K562 (cell line): ENCODE measurements around the gene BLID. TPM values are rescaled to one million over a fixed set of nuclear protein-coding genes. Genes with fewer than 3 reads are reported as not detected.

Experiments used
- ATAC-seq: fragments of 200-7000 bp; cut with Tn5 transposase; 3 replicates; pipeline ENCODE4 v1.9.1; 2020; ENCODE audit warnings: moderate library complexity
- BruUV-seq: library from RNA; stranded (reverse); fragments of 400-500 nt; replicated peaks from 2 replicates; lab custom pipeline; 2021; lab: Mats Ljungman, UMichigan
- CTCF ChIA-PET: fragments of 300-600 bp; formaldehyde crosslinking; extraction: SDS; loops from one replicate; lab custom pipeline; 2021; ENCODE audit warnings: low intra/inter-chr PET ratio; lab: Yijun Ruan, JAX
- POLR2A ChIA-PET: fragments of 300-600, 350-650 bp; sonication (Branson Sonifier 250); formaldehyde crosslinking; extraction: SDS; loops from one replicate; lab custom pipeline; 2021; ENCODE audit warnings: antibody characterized with exemption, inconsistent platforms; lab: Yijun Ruan, JAX
- DNase-seq, 4 experiments: peaks; one replicate each; pipeline versions ENCODE4 v3.0.0 to v3.0.0-alpha.2; 2011 to 2018; ENCODE audit warnings: low spot score in 3 of 4, mixed read lengths in 3 of 4; ENCODE audit errors: extremely low read depth in 1 of 4
- FAIRE-seq: peaks from 2 replicates; lab custom pipeline; 2011; peaks lifted over from hg19 to GRCh38; lab: Jason Lieb, UNC
- H2AFZ ChIP-seq: 2 replicates; pipeline ENCODE4 v1.6.0; 2011; ENCODE audit warnings: low read depth, low read length, control low read depth, inconsistent platforms
- H3K27ac ChIP-seq: fragments of 200-600 bp; 3 replicates; pipeline ENCODE4 v1.8.0; 2011; ENCODE audit warnings: low read depth, mild to moderate bottlenecking, control low read depth, inconsistent platforms, low read length, moderate library complexity, mixed read lengths; ENCODE audit errors: extremely low read depth
- H3K27me3 ChIP-seq, 2 experiments: fragments of 300-600 bp in 1 of 2; 2 replicates in 1 of 2; 3 replicates in 1 of 2; pipeline versions ENCODE4 v1.6.0 to v1.8.0; 2011; ENCODE audit warnings: inconsistent platforms in 2 of 2, low read length in 2 of 2, mild to moderate bottlenecking in 1 of 2, mixed read lengths in 1 of 2, moderate library complexity in 1 of 2; ENCODE audit not compliant: control insufficient read depth in 2 of 2, insufficient read depth in 2 of 2
- H3K36me3 ChIP-seq: fragments of 300-600 bp; 3 replicates; pipeline ENCODE4 v1.8.0; 2011; ENCODE audit warnings: mild to moderate bottlenecking, low read length, inconsistent platforms; ENCODE audit not compliant: control insufficient read depth, insufficient read depth
- H3K4me1 ChIP-seq, 2 experiments: fragments of 200-600 bp in 1 of 2; replicated peaks in 1 of 2; 2 replicates in 1 of 2; 3 replicates in 1 of 2; pipeline versions ENCODE4 v1.5.1 to v1.8.0; 2011; ENCODE audit warnings: inconsistent platforms in 2 of 2, low read length in 2 of 2, mild to moderate bottlenecking in 1 of 2, mixed read lengths in 1 of 2, moderate library complexity in 1 of 2; ENCODE audit not compliant: control insufficient read depth in 2 of 2, insufficient read depth in 2 of 2
- H3K4me2 ChIP-seq: 2 replicates; pipeline ENCODE4 v1.6.1; 2011; ENCODE audit warnings: low read length, control low read depth, inconsistent platforms, mixed read lengths; ENCODE audit not compliant: insufficient read depth
- H3K4me3 ChIP-seq: fragments of 200-600 bp; sonication (generic), shearing (Covaris generic); 2 replicates; pipeline ENCODE4 v1.5.1; 2016; ENCODE audit warnings: control low read depth, inconsistent platforms
- H3K79me2 ChIP-seq: fragments of 200-600 bp; 3 replicates; pipeline ENCODE4 v1.8.0; 2011; ENCODE audit warnings: low read length, inconsistent platforms; ENCODE audit not compliant: control insufficient read depth, insufficient read depth
- H3K9ac ChIP-seq, 2 experiments: 2 replicates each; pipeline versions ENCODE4 v1.6.0 to v1.6.1; 2011; ENCODE audit warnings: low read depth in 2 of 2, low read length in 2 of 2, control low read depth in 1 of 2, inconsistent platforms in 1 of 2, mild to moderate bottlenecking in 1 of 2, mixed read lengths in 1 of 2; ENCODE audit not compliant: insufficient read depth in 1 of 2
- H3K9me1 ChIP-seq: one replicate; pipeline ENCODE4 v1.6.0; 2011; ENCODE audit warnings: inconsistent platforms, mild to moderate bottlenecking, low read length, moderate library complexity; ENCODE audit not compliant: control insufficient read depth, insufficient read depth
- H3K9me3 ChIP-seq: replicated peaks from 2 replicates; pipeline ENCODE4 v1.5.1; 2011; ENCODE audit warnings: low read depth, low read length, inconsistent platforms; ENCODE audit not compliant: control insufficient read depth, insufficient read depth
- H4K20me1 ChIP-seq: replicated peaks from 2 replicates; pipeline ENCODE4 v1.6.1; 2011; ENCODE audit warnings: low read length, inconsistent platforms, mixed read lengths; ENCODE audit not compliant: control insufficient read depth, insufficient read depth
- FOXA3 ChIP-seq, 2 experiments: fragments of 450-650 bp in 1 of 2; sonication (generic) in 1 of 2; formaldehyde crosslinking; IDR thresholded peaks in 1 of 2; conservative IDR thresholded peaks in 1 of 2; 2 replicates each; pipeline versions ENCODE4 v1.4.0 to v1.8.0; 2020 to 2022; ENCODE audit warnings: mild to moderate bottlenecking in 2 of 2, missing genetic modification reagents in 1 of 2
- GABPB1 ChIP-seq: sonication (generic); formaldehyde crosslinking; IDR thresholded peaks from 2 replicates; pipeline ENCODE4 v1.8.0; 2022; ENCODE audit warnings: mild to moderate bottlenecking, missing genetic modification reagents
- HNRNPK ChIP-seq: fragments of 200-400 bp; formaldehyde crosslinking; IDR thresholded peaks from one replicate; pipeline ENCODE4 v1.6.1; 2018; ENCODE audit warnings: mild to moderate bottlenecking, low read depth, low read length; ENCODE audit not compliant: poor library complexity, severe bottlenecking
- ILF3 ChIP-seq: fragments of 450-650 bp; IDR thresholded peaks from 2 replicates; pipeline ENCODE4 v1.6.1; 2018; ENCODE audit warnings: antibody characterized with exemption, mild to moderate bottlenecking, moderate library complexity, borderline replicate concordance
- JUN ChIP-seq, 2 experiments: sonication (generic) in 1 of 2; formaldehyde crosslinking in 1 of 2; IDR thresholded peaks; 2 replicates each; pipeline versions ENCODE4 v1.6.1 to v1.8.0; 2012 to 2022; ENCODE audit warnings: borderline replicate concordance in 2 of 2, mild to moderate bottlenecking in 2 of 2, improper control_type of control experiment in 1 of 2, low read depth in 1 of 2, low read length in 1 of 2, missing genetic modification reagents in 1 of 2
- NCOA6 ChIP-seq: fragments of 450-650 bp; IDR thresholded peaks from 2 replicates; pipeline ENCODE4 v1.6.1; 2017; ENCODE audit warnings: mild to moderate bottlenecking
- NR3C1 ChIP-seq: sonication (generic); formaldehyde crosslinking; IDR thresholded peaks from 2 replicates; pipeline ENCODE4 v1.8.1; 2022; ENCODE audit warnings: missing genetic modification reagents
- PCBP1 ChIP-seq: fragments of 200-400 bp; formaldehyde crosslinking; IDR thresholded peaks from 2 replicates; pipeline ENCODE4 v1.6.1; 2018; ENCODE audit warnings: mild to moderate bottlenecking, low read depth, low read length; ENCODE audit not compliant: poor library complexity, severe bottlenecking
- PPARD ChIP-seq: fragments of 250-450 bp; sonication (Bioruptor Pico); IDR thresholded peaks from 2 replicates; pipeline ENCODE4 v1.8.0; 2022; ENCODE audit warnings: inconsistent platforms, mild to moderate bottlenecking, moderate library complexity
- STAT5B ChIP-seq: fragments of 250-450 bp; sonication (Bioruptor Pico); IDR thresholded peaks from 2 replicates; pipeline ENCODE4 v1.8.0; 2021; ENCODE audit warnings: mild to moderate bottlenecking, inconsistent platforms
- TAF9B ChIP-seq: fragments of 450-650 bp; IDR thresholded peaks from 2 replicates; pipeline ENCODE4 v1.6.1; 2018; ENCODE audit warnings: mild to moderate bottlenecking; ENCODE audit not compliant: partially characterized antibody
- TAL1 ChIP-seq: fragments of 450-650 bp; IDR thresholded peaks from 2 replicates; pipeline ENCODE4 v1.6.1; 2016; ENCODE audit warnings: mild to moderate bottlenecking
- TRIM25 ChIP-seq: fragments of 450-650 bp; IDR thresholded peaks from 2 replicates; pipeline ENCODE4 v1.7.0; 2016; ENCODE audit warnings: borderline replicate concordance
- ZNF41 ChIP-seq: fragments of 250-450 bp; sonication (Bioruptor Pico); conservative IDR thresholded peaks from 2 replicates; pipeline ENCODE4 v1.4.0; 2020; ENCODE audit warnings: mild to moderate bottlenecking
- ZNF507 ChIP-seq: conservative IDR thresholded peaks from 2 replicates; pipeline ENCODE4 v1.6.1; 2017; ENCODE audit warnings: missing genetic modification characterization, missing compliant biosample characterization
- WGBS: fragments of 100-300 bp; shearing (Covaris generic); methylation state at CpG from one replicate; pipeline ENCODE4 v1.1.6; 2016; ENCODE audit warnings: low coverage, mixed read lengths; ENCODE audit not compliant: insufficient coverage; ENCODE audit errors: missing lambda C conversion rate; 5-methylcytosine and 5-hydroxymethylcytosine counted together
- in situ Hi-C: fragments of 300-500 bp; cut with MboI; formaldehyde crosslinking; loops from 4 replicates; pipeline ENCODE4 v1.15.0; 2018; ENCODE audit warnings: inconsistent platforms, mixed read lengths
- intact Hi-C: fragments of 100-400 bp; cut with micrococcal nuclease; formaldehyde crosslinking; loops from 2 replicates; pipeline ENCODE4 v1.14.2; 2022
- polyA plus RNA-seq, 8 experiments: library from polyadenylated mRNA; depleted of rRNA in 4 of 8; stranded (reverse) in 5 of 8; unstranded in 3 of 8; fragments of >200 nt; fragmentation: Nextera tagmentation in 2 of 8; fragmentation: Illumina TruSeq in 1 of 8; extraction: Ambion mirVana in 2 of 8; extraction: Trizol in 1 of 8; gene quantifications; 2 replicates each; pipeline versions ENCODE4 v1.2.1 to v1.2.3, GENCODE V29; 2011 to 2014; ENCODE audit warnings: inconsistent platforms in 1 of 8, missing spikeins in 1 of 8
- total RNA-seq, 7 experiments: library from RNA; depleted of rRNA in 6 of 7; stranded (reverse); fragments of >200 nt in 6 of 7; fragmentation: Illumina TruSeq in 2 of 7; extraction: Trizol in 2 of 7; gene quantifications; 2 replicates each; pipeline versions ENCODE4 v1.2.1 to v1.2.3, GENCODE V29; 2011 to 2021; ENCODE audit warnings: low replicate concordance in 1 of 7
- TF ChIP-seq, protein P1 (sequence below): sonication (generic); formaldehyde crosslinking; IDR thresholded peaks from 2 replicates; pipeline ENCODE4 v1.8.0; 2023; ENCODE audit warnings: mild to moderate bottlenecking, missing genetic modification reagents
- TF ChIP-seq, protein P2 (sequence below): sonication (generic); formaldehyde crosslinking; IDR thresholded peaks from 2 replicates; pipeline ENCODE4 v1.8.0; 2022; ENCODE audit warnings: mild to moderate bottlenecking, missing genetic modification reagents

Gene BLID
- total and polyA plus RNA-seq, 9 of the 15 experiments (the other 6 are each of a cell fraction or from before 2014, with no cell fraction given) = not detected

DNA sequence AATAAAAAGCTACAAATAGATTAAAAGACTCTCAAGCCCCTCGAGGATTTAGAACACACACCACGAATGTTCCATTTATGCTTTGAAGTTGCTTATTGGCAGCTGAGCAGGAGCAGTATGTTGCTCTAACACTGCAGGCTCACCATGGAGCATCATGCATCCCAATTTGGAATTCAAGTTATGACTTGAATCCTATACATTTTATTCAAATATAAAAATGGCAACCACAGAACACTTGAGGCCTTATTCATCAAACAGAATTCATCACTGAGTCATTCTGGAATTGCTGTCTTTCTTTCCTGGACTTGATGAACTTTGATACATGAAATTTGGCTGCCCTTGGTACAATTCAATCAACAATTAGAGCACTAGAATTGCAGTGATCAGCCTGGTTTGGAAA, 24.5 kb upstream of the BLID start (continued):
- TF ChIP-seq, protein P1, sequence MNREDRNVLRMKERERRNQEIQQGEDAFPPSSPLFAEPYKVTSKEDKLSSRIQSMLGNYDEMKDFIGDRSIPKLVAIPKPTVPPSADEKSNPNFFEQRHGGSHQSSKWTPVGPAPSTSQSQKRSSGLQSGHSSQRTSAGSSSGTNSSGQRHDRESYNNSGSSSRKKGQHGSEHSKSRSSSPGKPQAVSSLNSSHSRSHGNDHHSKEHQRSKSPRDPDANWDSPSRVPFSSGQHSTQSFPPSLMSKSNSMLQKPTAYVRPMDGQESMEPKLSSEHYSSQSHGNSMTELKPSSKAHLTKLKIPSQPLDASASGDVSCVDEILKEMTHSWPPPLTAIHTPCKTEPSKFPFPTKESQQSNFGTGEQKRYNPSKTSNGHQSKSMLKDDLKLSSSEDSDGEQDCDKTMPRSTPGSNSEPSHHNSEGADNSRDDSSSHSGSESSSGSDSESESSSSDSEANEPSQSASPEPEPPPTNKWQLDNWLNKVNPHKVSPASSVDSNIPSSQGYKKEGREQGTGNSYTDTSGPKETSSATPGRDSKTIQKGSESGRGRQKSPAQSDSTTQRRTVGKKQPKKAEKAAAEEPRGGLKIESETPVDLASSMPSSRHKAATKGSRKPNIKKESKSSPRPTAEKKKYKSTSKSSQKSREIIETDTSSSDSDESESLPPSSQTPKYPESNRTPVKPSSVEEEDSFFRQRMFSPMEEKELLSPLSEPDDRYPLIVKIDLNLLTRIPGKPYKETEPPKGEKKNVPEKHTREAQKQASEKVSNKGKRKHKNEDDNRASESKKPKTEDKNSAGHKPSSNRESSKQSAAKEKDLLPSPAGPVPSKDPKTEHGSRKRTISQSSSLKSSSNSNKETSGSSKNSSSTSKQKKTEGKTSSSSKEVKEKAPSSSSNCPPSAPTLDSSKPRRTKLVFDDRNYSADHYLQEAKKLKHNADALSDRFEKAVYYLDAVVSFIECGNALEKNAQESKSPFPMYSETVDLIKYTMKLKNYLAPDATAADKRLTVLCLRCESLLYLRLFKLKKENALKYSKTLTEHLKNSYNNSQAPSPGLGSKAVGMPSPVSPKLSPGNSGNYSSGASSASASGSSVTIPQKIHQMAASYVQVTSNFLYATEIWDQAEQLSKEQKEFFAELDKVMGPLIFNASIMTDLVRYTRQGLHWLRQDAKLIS (CRISPR knock-in tag) = no peak
- TF ChIP-seq GABPB1 (CRISPR knock-in tag) (no peak), PPARD (CRISPR knock-in tag) (no peak), STAT5B (CRISPR knock-in tag) (no peak), HNRNPK (no peak), ZNF41 (CRISPR knock-in tag) (no peak)
- TF ChIP-seq, protein P2, sequence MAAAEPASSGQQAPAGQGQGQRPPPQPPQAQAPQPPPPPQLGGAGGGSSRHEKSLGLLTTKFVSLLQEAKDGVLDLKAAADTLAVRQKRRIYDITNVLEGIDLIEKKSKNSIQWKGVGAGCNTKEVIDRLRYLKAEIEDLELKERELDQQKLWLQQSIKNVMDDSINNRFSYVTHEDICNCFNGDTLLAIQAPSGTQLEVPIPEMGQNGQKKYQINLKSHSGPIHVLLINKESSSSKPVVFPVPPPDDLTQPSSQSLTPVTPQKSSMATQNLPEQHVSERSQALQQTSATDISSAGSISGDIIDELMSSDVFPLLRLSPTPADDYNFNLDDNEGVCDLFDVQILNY (CRISPR knock-in tag) = no peak

- ChIA-PET CTCF (no interaction called here), POLR2A (no interaction called here)
- Histone ChIP-seq H4K20me1 (no peaks in the 10 kb centered on the region), H3K9me1 (no peaks in the 10 kb centered on the region), H3K4me1 (no peaks in the 10 kb centered on the region), H3K27ac (no peak overlapping the region), H3K9ac (no peak overlapping the region), H3K79me2 (no peaks in the 10 kb centered on the region), H2AFZ (no peak overlapping the region), H3K36me3 (no peaks in the 10 kb centered on the region), H3K27me3 (no peaks in the 10 kb centered on the region), H3K4me2 (no peak overlapping the region), H3K4me3 (no peak overlapping the region), H3K9me3 (no peaks in the 10 kb centered on the region)
- intact Hi-C loops = no loop called here
- FAIRE-seq = no peak
- DNase-seq = no peak
- WGBS = 0% methylated on average over 1 of the region's 1 CpG
- BruUV-seq = no TSS peak
- no peak for ATAC-seq
- in situ Hi-C loops = no loop called here
- TF ChIP-seq NCOA6 (no peak), TAL1 (no peak), JUN (IDR thresholded peaks at IDR 0.05; ENCODE audit: borderline replicate concordance, low read depth, low read length) (no peak), JUN (CRISPR knock-in tag; IDR thresholded peaks at IDR 0.05; ENCODE audit: borderline replicate concordance) (no peak), FOXA3 (CRISPR knock-in tag; conservative IDR thresholded peaks at IDR 0.05 in 1 of 2, IDR thresholded peaks at IDR 0.05 in 1 of 2) (no peak), TAF9B (no peak), TRIM25 (no peak), NR3C1 (CRISPR knock-in tag) (no peak), ZNF507 (tag) (no peak), PCBP1 (no peak), ILF3 (no peak)
Observed at GRCh38 chr11:122139595-122139866, 23.5 kb upstream of the BLID start.
